Adrenal gland (tissue), 5 donors: ENCODE results near the gene TSSK2.

Experiments used
- POLR2A ChIP-seq, 2 donors: fragments of 450-650 bp; IDR thresholded peaks; one replicate each; pipeline ENCODE4 v1.6.1; 2017; ENCODE audit warnings: antibody characterized with exemption in 2 of 2, mild to moderate bottlenecking in 2 of 2, moderate library complexity in 1 of 2
- TF ChIP-seq, protein P1 (sequence below), 6 experiments: fragments of 450-650 bp in 4 of 6; fragments of 200-600 bp in 2 of 6; sonication (generic) in 1 of 6; IDR thresholded peaks; 1 replicate in 5 of 6; 2 replicates in 1 of 6; pipeline versions ENCODE4 v1.5.1 to v1.8.0; 2016 to 2021; ENCODE audit warnings: antibody characterized with exemption in 6 of 6, mild to moderate bottlenecking in 2 of 6, moderate library complexity in 1 of 6
- donor health status: DM: no; HTN: no; CAD: no.

DNA sequence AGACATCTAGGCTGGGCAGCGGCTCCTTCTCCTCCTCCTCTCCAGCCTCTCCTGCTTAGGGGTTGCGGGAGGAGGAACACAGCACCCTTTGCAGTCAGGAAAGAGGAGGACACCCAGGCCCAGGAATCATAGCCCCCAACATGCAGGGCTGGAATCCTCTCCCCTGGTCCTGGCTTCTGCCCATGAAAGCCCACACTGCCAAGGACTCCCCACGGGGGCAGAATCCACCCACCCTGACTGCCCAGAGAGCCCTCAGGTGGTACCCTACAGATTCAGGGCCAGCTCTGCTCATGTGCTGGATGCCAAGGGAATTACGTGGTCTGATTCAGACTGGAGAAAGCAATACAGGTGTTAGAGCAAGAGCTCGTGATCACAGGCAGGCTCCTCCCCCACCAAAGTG lies 8.9 kb downstream of the TSSK2 start:
- TF ChIP-seq POLR2A (IDR thresholded peaks at IDR 0.05): no peak
- TF ChIP-seq, protein P1, sequence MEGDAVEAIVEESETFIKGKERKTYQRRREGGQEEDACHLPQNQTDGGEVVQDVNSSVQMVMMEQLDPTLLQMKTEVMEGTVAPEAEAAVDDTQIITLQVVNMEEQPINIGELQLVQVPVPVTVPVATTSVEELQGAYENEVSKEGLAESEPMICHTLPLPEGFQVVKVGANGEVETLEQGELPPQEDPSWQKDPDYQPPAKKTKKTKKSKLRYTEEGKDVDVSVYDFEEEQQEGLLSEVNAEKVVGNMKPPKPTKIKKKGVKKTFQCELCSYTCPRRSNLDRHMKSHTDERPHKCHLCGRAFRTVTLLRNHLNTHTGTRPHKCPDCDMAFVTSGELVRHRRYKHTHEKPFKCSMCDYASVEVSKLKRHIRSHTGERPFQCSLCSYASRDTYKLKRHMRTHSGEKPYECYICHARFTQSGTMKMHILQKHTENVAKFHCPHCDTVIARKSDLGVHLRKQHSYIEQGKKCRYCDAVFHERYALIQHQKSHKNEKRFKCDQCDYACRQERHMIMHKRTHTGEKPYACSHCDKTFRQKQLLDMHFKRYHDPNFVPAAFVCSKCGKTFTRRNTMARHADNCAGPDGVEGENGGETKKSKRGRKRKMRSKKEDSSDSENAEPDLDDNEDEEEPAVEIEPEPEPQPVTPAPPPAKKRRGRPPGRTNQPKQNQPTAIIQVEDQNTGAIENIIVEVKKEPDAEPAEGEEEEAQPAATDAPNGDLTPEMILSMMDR (IDR thresholded peaks at IDR 0.05): no peak
